HG02884 (cell line): ENCODE measurements around the gene ELOF1.
"Not testable (repeated sequence)": the region's sequence is repeated elsewhere in the genome, so short reads cannot be mapped to it uniquely, and the experiment has no call there.

Experiments
- ATAC-seq: cut with Tn5 transposase; IDR thresholded peaks from one replicate; pipeline ENCODE4 v1.9.1; 2021; ENCODE audit warnings: mild to moderate bottlenecking, moderate library complexity; ENCODE audit not compliant: unreplicated experiment

The ELOF1 gene

DNA sequence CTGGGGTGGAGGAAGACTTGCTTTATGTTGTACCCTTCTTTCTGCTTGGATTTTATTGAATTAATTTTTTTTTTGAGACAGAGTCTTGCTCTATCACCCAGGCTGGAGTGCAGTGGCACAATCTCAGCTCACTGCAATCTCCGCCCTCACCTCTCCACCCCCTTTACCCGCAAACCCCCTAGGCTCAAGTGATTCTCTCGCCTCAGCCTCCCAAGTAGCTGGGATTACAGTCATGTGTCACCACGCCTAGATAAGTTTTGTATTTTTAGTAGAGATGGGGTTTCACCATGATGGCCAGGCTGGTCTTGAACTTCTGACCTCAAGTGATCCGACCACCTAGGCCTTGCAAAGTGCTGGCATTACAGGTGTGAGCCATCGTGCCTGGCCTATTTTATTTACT lies 14.3 kb upstream of the ELOF1 start:
- ATAC-seq, result not testable (repeated sequence)

DNA sequence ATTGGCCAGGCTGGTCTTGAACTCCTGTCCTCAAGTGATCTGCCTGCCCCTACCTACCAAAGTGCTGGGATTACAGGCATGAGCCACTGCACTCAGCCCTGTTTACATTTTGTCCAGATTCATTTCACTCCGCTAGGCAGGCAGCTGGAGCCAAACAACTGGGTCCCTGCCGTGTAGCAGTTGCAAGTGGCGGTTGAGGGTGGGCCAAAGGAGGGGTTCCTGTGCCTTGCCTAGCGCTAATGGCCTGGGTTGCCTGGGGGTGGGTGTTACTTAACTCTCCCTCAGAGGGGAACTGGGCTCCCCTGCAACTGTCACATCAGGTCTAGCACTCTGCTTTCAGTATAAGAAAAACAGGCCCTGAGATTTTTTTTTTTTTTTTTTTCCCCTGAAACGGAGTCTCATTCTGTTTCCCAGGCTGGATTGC lies 11.0 kb upstream of the ELOF1 start:
- ATAC-seq, result no peak

DNA sequence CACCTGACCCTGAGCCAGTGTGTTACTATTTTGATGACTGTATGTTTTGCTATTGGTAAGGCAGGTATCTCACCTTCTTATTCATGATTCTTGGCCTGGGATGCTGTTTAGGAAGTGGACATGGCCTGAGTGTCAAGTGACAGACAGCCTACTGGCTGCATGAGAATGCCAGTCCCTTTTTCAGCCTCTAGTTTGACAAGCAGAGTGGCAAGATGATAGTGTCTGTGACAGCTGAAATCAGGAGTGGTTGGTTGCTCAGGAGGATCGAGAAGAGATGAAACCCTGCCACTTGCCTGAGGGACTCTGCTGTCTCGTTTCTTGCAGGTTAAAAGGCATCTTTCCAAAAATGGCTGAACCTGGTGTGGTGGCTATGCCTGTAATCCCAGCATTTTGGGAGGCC lies 7.1 kb upstream of the ELOF1 start:
- no peak for ATAC-seq

DNA sequence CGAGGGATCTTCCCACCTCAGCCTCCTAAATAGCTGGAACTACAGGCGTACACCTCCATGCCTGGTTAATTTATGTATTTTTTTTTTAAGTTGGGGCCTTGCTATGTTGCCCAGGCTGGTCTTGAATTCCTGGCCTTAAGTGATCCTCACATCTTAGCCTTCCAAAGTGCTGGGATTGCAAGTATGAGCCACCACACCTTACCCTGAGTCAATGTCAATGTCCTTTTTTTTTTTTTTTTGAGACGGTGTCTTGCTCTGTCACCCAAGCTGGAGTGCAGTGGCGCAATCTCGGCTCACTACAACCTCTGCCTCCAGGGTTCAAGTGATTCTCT lies 6.6 kb upstream of the ELOF1 start:
- not testable (repeated sequence) for ATAC-seq

DNA sequence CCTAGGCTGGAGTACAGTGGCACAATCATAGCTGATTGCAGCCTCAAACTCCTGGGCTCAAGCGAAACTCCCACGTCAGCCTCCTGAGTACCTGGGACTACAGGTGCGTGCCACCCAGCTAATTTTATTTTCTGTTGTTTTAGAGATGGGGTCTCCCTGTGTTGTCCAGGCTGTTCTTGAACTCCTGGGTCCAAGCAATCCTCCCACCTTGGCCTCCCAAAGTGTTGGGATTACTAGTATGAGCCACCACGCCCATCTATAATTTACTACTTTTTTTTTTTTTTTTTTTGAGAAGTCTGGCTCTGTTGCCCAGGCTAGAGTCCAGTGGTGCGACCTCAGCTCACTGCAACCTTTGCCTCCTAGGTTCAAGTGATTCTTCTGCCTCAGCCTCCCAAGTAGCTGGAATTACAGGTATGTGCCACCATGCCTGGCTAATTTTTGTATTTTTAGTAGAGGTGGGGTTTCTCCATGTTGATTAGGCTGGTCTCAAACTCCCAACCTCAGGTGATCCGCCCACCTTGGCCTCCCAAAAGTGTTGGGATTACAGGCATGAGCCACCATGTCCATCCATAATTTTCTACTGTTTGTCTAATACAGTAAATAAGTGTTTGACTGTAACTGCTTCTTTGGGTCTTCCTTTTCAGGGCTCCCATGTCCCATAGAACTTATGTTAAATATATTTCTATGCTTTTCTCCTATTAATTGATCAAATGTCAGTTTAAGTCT lies 5.2 kb upstream of the ELOF1 start:
- ATAC-seq, result not testable (repeated sequence)

DNA sequence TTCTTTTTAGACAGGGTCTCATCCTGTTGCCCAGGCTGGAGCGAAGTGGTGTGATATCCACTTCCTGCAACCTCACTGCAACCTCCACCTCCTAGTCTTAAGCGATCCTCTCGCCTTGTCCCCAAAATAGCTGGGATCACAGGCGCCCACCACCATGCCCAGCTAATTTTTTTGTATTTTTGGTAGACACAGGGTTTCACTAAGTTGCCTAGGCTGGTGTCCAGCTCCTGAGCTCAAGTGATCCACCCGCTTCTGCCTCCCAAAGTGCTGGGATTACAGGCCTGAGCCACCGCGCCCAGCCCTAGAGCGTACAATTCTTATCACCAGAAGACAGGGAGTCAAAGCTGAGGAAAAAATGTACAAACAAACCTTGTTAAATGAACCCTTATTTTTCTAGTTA lies 4.5 kb upstream of the ELOF1 start:
- ATAC-seq, result no peak

DNA sequence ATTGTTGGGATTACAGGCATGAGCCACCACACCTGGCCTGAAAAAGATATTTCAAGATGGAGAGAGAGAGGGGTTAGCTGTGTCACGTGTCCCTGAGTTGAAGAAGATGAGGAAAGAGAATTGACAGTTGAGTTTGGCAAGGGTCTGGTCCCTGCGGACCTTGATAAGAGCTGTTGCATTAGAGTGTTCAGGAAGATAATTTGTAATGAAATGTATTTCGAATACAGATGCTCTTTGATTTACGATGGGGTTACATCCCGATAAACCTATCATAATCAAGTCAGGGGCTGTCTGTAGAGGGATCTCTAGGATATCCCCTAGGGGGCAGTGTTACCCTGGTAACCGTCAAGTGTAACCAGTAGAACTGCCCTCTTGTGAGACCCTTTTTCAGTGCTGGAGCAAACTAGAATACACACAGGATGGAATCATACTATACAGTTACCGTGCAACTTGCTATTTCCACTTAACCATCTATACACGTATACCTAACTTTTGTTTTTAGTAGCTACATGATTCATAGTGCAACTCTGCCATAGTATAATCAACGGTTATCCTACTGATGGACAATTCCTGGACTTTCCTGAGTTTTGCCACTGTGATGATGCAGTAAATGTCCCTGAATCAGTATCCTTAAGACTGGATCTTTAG lies 1.5 kb upstream of the ELOF1 start:
- ATAC-seq, result no peak

DNA sequence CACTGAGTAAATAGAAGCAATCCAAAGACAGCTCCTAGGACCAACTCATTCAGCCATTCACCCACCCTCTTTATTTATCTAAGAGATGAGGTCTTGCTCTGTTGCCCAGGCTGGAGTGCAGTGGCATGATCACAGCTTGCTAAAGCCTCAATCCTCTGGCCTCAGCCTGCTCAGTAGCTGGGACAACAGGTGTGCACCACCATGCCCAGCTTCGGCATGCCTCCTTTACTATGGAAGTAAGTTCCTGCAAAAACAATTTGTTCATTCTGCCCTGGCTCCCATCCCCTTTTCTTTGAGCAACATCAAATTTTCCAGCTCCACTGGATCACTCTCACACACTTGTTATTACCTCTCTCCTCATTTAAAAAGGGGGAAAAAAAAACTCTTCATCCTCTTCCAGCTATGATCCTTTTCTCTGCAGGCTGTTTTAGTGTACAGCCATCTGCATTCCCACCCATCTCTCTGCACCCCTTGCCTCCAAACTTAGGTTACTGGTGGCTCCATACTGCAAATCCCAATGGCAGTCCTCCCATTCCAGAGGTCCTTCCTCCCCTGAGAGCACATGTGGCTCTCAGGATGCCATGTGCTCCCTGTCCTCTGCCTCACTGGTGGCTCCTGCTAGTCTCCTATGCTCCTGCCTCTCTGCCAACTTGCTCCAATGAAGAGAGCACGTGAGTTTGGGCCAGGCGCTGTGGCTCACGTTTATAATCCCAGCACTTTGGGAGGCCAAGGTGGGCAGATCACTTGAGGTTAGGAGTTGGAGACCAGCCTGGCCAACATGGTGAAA lies 2.2 kb downstream of the ELOF1 start:
- ATAC-seq, result no peak

DNA sequence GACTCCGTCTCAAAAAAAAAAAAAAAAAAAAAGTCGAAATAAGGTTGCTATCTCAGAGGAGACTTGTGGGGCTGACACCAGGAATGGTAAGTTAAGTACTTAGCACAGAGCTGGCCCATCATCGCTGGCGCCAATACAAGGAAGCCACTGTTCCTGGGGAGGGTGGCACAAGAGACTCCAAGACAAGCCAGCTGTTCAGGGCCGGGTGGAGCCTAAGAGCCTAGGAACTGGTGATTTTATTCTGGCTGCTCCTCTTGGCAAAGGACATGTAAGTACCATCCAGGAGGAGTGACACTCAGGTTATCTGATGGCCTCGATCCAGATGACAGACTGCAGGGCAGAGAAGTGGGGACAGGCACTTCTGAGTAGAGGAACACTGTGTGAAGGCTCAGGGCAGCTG lies 3.8 kb downstream of the ELOF1 start:
- no peak for ATAC-seq

DNA sequence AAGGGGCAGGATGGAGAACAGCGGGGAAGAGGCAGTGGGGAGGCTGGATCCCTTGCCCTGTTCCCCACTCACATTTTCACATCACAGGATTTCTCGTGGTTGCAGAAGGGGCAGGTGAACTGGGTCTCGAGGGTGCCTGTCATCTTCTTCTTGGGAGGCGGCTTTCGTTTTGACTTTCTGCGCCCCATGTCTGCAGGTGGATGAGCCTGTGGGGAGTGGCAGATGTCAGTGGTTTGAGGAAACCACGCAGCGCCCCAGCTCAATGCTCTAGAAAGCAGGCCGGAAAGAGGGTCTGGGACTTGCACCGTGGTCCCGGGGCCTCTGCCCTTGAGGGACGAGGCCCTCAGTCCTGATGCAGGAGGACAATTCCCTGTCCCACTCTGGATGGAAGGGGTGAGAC lies 4.9 kb downstream of the ELOF1 start:
- no peak for ATAC-seq

DNA sequence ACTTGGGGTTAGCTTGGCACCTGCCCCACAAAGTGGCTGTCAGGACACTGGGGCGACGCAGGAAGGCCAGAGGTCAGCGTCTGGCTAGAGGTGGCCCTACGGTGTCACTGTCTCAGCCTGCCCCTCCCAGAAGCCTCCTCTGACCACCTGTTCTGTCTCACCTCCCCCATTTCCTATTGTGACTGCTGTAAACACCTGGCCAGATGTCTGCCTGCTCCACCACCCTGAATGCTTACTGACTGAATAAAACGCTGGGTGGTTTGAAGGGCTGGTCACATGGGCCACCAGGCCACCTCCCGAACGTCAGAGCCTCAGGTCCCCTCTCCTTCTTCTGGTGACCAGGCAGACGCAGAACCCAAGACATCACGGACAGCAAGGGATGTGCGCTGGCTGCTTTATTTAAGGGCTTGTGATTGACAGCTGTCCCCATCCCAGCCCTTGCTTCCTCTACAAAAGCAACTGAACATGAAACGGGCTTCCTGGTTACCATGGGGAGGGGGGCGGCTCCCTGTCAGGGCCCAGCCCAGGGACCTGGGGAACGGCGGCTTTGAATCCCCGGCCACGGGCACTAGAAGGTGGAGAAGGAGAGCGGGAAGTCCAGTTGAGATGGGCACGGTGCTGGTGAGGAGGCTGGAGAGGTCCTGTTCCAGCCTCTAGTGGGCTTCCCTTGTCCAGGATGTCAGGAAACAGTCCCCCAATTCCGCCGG lies 6.2 kb downstream of the ELOF1 start:
- no peak for ATAC-seq

DNA sequence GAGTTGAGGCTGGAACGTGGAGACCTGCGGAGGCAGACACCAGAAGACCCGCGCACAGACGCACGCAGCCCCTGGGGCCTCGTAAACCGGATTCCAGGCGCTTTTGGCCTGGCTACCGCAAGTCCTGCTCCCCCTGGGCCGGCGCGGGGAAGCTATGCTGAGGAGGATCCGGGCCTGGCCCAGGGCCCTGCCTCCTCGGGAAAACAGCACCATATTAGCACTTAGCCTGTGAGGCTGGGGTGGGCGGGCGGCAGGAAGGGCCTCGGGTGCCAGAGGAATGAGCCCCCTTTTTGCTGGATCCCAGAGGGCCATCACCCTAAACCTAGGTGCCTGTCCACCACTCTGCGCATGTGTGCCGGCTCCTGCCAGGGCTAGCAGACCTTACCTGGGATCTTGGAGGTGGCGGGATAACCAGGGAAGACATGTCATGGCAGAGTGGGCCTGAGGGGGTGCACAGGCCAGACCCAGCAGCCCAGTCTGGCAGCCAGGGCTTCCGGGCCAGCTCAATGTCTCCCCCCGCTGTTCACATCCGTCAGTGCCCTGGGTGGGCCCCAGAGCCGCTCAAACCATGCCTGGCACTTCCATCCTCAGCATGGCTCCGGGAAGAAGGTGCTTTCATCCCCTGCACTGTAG lies 7.3 kb downstream of the ELOF1 start:
- ATAC-seq, result no peak

DNA sequence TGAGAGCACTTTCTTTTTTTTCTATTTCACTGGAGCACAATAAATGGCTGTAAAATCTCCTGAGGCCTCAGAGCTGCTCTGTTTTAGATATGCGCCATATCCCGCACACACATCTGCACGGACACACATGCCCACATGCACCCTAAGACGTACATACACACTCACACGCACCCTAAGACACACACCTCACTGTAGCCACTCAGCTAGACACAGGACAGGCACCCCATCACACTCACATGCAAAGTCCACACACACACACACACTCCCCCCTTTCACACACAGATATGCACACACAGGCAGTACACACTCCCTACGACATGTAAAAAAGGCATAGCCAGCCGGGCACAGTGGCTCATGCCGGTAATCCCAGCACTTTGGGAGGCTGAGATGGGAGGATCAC lies 8.8 kb downstream of the ELOF1 start:
- no peak for ATAC-seq

DNA sequence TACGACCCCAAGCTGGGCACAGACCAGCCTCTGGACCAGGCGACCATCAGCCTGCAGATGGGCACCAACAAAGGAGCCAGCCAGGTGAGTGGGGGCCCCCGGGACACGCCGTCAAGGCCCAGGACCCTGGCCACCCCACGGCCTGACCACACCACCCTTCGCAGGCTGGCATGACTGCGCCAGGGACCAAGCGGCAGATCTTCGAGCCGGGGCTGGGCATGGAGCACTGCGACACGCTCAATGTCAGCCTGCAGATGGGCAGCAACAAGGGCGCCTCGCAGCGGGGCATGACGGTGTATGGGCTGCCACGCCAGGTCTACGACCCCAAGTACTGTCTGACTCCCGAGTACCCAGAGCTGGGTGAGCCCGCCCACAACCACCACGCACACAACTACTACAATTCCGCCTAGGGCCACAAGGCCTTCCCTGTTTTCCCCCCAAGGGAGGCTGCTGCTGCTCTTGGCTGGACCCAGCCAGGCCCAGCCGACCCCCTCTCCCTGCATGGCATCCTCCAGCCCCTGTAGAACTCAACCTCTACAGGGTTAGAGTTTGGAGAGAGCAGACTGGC lies 9.6 kb downstream of the ELOF1 start:
- no peak for ATAC-seq

DNA sequence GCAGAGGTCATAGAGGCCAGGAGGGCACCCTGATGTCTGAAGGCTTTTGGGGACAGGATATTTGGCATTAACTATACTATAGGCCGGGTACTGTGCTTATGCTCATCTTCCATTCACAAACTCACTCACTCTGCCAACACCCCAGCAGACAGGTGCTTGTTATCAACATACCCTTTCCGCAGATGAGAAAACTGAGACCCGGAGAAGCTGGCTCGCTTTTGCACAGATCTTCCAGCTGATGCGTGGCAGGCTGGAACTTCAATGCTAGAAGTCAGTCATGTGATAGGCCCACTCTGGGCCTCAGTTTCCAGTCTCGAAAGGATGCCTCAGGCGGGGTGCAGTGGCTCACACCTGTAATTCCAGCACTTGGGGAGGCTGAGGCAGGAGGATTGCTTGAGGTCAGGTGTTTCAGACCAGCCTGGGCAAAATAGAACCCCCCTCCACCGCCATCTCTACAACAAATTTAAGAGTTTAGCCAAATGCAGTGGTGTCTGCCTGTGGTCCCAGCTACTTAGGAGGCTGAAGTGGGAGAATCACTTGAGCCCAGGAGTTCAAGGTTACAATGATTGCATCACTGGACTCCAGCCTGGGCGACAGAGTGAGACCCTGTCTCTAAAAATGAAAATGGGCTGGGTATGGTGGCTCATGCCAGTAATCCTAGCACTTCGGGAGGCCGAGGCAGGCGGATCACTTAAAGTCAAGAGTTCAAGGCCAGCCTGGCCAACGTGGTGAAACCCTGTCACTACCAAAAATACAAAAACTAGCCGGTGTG lies 10.9 kb downstream of the ELOF1 start:
- no peak for ATAC-seq

DNA sequence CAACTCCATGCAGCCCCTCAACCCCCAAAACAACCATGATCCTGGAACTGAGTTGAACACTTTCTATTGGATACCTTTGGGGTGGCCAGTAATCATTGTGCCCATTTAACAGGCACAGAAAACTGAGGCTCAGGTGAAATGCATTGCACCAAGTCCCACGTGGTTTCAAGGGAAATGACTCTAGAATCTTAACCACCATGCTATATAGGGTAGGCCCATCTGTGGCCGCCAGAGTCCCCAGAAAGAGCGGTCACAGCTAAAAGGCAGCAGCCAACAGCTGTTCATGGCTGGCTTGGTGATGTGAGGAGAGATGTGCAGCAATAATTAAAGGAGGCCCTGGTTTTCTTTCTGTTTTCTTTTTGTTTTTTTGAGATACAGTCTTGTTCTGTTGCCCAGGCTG lies 17.8 kb downstream of the ELOF1 start:
- no peak for ATAC-seq

DNA sequence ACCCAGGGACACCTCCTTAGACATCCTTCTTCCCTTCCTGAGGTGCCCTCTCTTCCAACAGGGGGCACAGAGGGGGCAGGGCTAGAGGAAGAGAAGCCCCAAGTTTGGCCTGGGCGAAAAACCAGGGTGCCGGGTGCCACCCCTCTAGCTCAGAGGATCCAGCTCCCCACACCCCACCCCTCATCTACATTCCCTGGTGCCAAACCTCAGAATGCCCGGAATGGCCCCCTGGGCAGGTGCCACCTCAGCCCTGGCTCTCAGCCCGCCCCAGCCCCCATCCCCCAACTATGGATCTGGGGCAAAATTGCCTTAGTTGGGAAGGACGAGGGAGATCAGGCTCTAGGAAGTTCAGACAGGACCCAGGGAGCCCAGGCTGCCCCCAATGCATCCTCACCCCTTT lies 18.4 kb downstream of the ELOF1 start:
- no peak for ATAC-seq

DNA sequence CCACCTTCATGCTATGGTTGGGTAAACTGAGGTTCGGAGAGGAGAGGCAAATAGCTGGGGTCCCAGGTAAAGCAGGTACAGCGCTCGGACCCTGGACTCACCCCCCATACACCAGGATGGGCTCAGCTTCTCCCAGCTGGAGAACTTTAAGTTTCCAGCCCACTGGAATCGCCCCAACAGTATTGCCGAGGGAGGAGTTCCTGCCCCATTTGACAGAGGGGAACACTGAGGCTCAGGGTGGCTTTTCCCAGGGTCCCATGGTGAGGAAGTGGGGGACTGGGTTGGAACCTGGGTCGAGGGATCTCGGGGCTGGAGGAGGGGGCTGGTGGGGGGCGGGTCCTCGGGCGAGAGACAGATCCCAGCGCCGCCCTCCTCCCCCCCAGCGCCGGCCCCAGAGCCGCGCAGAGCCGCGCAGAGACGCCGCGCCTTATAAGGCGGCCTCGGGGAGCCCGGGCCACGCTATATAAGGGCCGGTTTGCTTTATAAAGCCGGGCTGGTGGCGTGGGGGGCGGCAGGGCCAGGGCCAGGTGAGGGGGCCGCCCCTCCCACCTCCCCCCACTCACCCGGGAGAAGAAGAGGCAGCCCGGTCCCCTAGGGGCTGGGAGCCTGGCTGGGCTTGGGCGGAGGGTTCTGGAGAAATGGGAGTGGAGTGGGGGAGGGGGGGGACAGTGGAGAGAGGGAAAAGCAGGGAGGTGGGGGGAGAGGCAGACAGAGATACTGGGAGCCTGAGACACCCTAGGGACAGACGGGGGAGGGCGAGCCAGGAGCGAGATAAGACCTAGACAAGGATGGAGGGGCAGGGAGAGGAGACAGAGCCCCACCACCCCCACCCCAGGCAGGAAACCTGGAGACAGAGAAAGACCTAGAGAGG lies 19.3 kb downstream of the ELOF1 start:
- ATAC-seq, result no peak
